Astrocyte of the spinal cord (primary cell): ENCODE data around the gene ZNF593.

ENCODE experiments used
- DNase-seq: peaks from one replicate; pipeline ENCODE4 v3.0.0; 2011; ENCODE audit warnings: low read depth, low spot score
- H3K4me3 ChIP-seq: 2 replicates; pipeline ENCODE4 v1.5.1; 2011; ENCODE audit warnings: low read depth, mild to moderate bottlenecking, low read length, moderate library complexity
- in situ Hi-C: cut with HindIII; loops from 2 replicates; pipeline ENCODE4 v1.10.0; 2017; ENCODE audit warnings: low sequenced_read_pairs
- TF ChIP-seq, protein P1 (sequence below): IDR thresholded peaks from 2 replicates; pipeline ENCODE4 v1.5.1; 2012; ENCODE audit warnings: low read depth, mild to moderate bottlenecking, low read length, inconsistent platforms

Gene ZNF593

DNA sequence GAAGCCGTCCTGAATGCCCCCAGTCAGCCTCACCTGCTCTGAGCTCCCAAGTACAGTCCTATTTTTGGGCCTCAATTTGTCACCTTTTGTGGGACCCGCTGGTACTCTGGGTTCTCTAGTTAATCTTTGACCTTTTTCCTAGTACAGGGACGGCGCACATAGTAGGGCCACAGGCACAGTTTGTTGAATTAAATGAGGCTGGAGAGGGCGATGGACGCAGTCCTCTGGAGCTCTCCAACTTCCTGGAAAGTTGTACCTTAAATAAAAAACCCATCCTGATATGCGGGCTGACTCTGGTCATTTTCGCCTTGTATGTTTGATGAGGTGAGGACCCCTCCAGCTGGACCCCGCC is 6.0 kb upstream of the ZNF593 start:
- no peak overlapping the region for H3K4me3 ChIP-seq

DNA sequence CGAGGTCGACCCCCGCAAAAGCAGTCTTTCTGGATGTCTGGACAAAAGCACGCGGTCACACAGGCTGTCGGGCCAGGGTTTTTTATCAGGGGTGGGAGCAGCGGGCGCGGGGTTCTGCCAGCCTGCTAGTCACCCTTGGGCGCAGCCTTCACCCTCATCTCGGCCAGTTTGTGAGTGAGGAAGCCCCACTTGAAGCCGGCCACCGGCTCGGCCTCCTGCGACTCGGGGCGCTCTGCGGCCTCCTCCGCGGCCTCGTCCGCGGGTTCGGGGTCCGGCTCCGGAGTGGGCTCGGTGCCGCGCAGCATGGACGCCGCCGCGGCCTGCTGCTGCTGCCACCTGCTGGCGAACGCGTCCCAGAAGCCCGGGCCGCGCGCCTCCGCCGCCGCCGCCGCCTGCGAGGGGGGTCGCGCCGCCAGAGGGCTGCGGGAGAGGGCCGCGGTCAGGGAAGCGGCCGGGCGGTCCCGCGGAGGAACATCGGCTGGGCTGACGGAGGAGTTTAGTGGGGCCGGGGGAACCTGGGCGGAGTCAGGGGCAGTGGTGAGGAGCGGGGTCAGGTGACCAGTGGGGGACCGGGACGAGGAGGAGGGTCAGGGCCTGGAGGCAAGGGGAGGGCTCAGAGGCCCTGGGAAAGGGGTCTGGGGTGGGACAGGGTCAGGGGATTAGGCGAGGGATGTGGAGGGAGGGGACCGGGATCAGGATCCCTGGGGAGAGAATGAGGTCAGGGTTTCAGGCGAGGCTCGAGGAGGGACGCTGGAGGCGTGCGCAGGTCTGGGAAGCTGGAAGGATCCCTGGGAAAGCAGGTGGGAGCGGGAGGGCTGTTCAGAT is 5.5 kb upstream of the ZNF593 start:
- in situ Hi-C loops = no loop called here
- peak overlapping the region; percentile 24 for H3K4me3 ChIP-seq
- TF ChIP-seq, protein P1, sequence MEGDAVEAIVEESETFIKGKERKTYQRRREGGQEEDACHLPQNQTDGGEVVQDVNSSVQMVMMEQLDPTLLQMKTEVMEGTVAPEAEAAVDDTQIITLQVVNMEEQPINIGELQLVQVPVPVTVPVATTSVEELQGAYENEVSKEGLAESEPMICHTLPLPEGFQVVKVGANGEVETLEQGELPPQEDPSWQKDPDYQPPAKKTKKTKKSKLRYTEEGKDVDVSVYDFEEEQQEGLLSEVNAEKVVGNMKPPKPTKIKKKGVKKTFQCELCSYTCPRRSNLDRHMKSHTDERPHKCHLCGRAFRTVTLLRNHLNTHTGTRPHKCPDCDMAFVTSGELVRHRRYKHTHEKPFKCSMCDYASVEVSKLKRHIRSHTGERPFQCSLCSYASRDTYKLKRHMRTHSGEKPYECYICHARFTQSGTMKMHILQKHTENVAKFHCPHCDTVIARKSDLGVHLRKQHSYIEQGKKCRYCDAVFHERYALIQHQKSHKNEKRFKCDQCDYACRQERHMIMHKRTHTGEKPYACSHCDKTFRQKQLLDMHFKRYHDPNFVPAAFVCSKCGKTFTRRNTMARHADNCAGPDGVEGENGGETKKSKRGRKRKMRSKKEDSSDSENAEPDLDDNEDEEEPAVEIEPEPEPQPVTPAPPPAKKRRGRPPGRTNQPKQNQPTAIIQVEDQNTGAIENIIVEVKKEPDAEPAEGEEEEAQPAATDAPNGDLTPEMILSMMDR = peak; percentile 46
- DNase-seq = no peak

More for the DNA sequence above, 6.0 kb upstream of the ZNF593 start:
- in situ Hi-C loops = no loop called here
- TF ChIP-seq, protein P1 = no peak
- DNase-seq = no peak

DNA sequence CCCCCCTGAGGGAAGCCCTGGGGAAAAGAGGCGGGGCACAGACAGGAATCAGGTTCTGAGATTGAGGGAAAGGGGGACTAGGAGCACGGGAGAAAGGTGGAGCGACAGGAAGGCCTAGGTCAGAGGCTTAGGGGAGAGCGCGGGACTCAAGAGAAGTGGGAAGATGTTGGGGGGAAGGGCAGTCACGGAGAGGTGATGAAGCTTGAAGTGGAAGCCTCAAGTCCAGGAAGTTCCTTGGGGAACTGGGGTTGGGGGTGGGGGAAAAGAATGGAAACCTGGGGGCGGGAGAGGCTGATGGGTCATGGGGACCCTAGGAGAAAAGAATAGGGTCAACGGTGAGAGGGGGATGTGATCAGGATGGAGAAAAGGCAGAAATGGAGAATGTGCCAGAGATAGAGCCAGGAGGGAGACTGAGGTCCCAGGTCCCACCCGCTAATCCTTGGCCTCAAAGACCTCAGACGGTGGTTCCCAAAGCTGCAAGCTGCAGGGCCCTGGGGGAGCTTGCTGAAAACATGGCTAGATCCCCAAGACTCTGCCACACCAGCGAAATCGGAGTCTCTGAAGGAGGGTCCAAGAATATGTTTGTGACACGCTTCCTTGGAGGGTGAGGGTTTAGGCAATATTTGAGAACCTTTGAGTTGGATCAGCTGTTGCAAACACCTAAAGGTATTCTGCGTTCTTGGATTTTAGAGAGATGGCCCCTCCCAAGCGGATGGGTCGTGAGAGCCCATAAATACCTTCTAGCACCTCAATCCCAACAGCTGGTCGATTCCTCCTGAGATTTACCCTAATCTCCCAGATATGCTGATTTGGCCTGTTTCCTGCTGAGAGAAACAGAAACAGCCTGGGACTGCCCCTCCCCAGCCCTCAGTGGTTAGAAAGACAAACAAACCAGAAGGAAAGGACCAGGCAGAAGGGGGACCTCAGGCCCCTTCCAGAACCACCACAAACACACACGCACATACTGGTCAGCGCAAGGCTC is 4.6 kb upstream of the ZNF593 start:
- TF ChIP-seq, protein P1 = no peak
- H3K4me3 ChIP-seq = no peak overlapping the region
- DNase-seq = no peak
- in situ Hi-C loops = no loop called here

DNA sequence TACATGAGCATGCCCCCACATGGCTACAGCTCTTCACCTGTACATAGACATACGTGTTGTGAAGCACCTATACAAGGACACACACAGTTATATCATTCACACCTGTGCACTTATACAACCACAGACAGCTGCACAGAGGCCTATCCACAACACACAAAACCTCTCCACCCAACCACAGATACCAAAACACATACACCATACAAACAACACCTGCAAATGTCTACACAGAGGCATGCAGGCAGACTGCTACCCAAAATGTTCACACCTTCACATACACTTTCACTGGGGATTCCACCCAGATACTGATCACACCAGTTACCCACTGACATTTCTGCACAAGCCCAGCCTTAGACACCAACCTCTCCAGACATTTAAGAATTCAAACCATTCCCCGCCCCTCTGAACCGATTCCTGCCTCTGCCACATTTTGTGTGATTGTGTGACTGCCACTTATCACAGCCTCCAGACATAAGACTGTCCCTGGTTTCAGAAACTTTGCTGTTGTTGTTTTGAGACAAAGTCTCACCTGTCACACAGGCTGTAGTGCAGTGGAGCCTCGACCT is 2.9 kb upstream of the ZNF593 start:
- in situ Hi-C loops = no loop called here
- no peak for DNase-seq
- no peak overlapping the region for H3K4me3 ChIP-seq
- TF ChIP-seq, protein P1 = no peak

DNA sequence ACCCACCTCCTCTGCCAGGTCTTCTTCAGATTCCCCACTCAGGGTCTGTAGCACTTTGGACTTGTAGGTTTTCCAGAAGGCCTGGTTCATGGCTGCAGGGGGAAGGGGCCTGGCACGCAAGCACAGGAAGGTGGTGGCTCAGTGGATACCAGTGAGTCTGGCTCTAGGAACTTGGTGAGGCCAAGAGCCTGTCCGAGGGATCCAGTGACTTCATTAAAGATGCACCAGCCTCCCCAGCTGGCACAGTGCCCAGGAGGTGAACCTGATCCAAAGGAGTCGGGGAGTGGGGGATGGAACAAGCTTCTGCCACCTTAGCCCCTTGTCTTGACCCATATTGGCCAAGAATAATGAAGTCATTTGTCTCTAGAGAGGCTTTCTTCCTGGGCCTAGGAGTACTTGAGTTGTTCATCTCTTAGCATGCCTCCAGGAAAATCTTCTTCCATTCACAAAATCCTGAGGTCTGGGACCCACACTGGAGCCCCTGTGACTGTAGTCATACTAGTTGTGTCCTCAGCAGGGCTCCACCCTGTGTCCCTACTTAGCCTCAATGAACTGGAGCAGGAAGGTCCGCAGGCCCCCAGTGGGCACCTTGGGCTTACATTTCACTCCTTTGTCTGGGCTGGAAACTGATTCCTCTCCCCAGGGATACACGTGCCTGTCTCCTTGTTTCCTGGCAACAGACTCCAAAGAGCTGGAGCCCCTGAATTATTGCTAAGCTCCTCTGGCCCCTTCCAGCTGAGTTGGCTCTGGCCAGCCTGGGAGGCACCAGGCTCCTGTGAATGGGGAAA is 1.1 kb upstream of the ZNF593 start, which contains the start of gene C1orf232:
TSS of gene C1orf232 (minus strand) at position 554 of the 788 bp plus-strand sequence. CDS start at position 90, 464 bp downstream.
- TF ChIP-seq, protein P1 = no peak
- in situ Hi-C loops = no loop called here
- H3K4me3 ChIP-seq = peak within 1 kb of the TSS; percentile 71
- DNase-seq = no peak
